ENCODE measurements around the gene B3GNT9. TPM values are rescaled to one million over a fixed set of nuclear protein-coding genes. Genes with fewer than 3 reads are reported as not detected.

B3GNT9 gene
- total RNA-seq, 4 donors from 2014 or later, result 6.8 to 19.2 (median 14.9) TPM

- DNase-seq (ENCODE audit: low spot score) (no peak), ATAC-seq (ENCODE audit: low FRiP score) (no peak)
- TF ChIP-seq CTCF (IDR thresholded peaks at IDR 0.05), result no peak
These were observed 40.7 kb upstream of the B3GNT9 start for GRCh38 chr16:67191411-67191994.

GRCh38 chr16:67190448-67191399 lies 39.9 kb upstream of the B3GNT9 start:
- ATAC-seq (ENCODE audit: low FRiP score) (no peak), DNase-seq (ENCODE audit: low spot score) (no peak)
- no peak for TF ChIP-seq CTCF (IDR thresholded peaks at IDR 0.05)

- ATAC-seq (ENCODE audit: low FRiP score), result no peak
- DNase-seq (ENCODE audit: low spot score), result no peak
- TF ChIP-seq CTCF (IDR thresholded peaks at IDR 0.05), result no peak
These were observed 39.2 kb upstream of the B3GNT9 start, which contains the start of gene EXOC3L1 for GRCh38 chr16:67190041-67190440. EXOC3L1 (minus strand) TSS chr16:67190136; CDS start chr16:67189676, 460 bp downstream.

GRCh38 chr16:67188798-67189197 lies 38.0 kb upstream of the B3GNT9 start:
- DNase-seq (ENCODE audit: low spot score) (no peak), ATAC-seq (ENCODE audit: low FRiP score) (no peak)
- no peak for TF ChIP-seq CTCF (IDR thresholded peaks at IDR 0.05)

- ATAC-seq (ENCODE audit: low FRiP score), result no peak
- no peak for DNase-seq (ENCODE audit: low spot score)
- no peak for TF ChIP-seq CTCF (IDR thresholded peaks at IDR 0.05)
These were observed 37.5 kb upstream of the B3GNT9 start for GRCh38 chr16:67188323-67188722.

- no peak for DNase-seq (ENCODE audit: low spot score)
- no peak for ATAC-seq (ENCODE audit: low FRiP score)
- TF ChIP-seq CTCF (IDR thresholded peaks at IDR 0.05), result no peak
These were observed 36.5 kb upstream of the B3GNT9 start for GRCh38 chr16:67187175-67187890.

Measured in omental fat pad (tissue), 4 donors.